HL-60/S4 treated with retinoic acid at 250 ng/mL for 4 days and 3 days (cell line): ENCODE results near the gene TMEM132D.
"Not testable (repeated sequence)": the region's sequence is repeated elsewhere in the genome, so short reads cannot be mapped to it uniquely, and the experiment has no call there.

Experiments used
- in situ Hi-C: fragments of 300-500 bp; cut with MboI; formaldehyde crosslinking; loops from 2 replicates; pipeline ENCODE4 v1.7.0; 2022; ENCODE audit warnings: low sequenced_read_pairs

The TMEM132D gene

GRCh38 chr12:129903956-129904829 lies at the start of gene TMEM132D:
Gene TMEM132D (minus strand): TSS chr12:129904025.
- in situ Hi-C loops = no loop called here

DNA sequence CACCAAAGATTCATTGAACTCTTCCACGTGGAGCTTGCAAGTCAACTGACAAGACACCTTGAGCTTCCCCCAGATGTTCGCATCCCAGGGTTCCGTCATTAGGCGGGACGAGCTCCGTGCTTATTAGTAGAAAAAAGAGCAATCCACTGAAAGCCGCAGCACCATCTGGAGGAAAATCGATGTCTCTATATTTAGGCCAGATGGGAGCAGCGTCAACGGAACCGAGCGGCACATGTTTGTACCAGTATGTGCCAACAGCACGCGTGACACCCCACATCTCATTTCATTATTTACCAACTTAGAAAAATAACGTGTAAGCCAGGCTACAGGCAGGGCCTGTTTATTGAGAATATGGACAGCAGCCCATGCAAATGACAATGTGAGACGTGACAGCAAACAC lies 45.8 kb upstream of the TMEM132D start:
- in situ Hi-C loops = no loop called here

GRCh38 chr12:129941618-129942017 lies 37.8 kb upstream of the TMEM132D start:
- in situ Hi-C loops = no loop called here

DNA sequence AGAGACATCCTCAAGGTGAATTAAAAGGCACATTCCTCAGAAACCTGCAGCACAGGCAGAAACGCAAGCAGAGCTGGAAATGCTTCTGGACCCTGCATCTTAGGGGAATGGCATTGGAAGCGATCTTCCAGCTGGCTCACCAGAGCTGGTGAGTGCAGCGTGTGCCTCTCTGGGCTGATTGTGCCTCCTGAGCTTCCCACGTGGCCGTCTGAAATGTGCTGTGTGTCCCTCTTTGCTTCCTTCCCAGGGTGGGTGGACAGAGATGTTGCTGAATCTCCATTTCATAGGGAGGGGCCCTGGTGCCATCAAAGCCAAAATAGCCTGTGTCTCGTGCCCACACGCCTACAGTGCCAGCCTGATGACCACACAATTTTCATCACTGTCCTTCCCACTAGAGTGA lies 34.3 kb upstream of the TMEM132D start:
- in situ Hi-C loops = no loop called here

DNA sequence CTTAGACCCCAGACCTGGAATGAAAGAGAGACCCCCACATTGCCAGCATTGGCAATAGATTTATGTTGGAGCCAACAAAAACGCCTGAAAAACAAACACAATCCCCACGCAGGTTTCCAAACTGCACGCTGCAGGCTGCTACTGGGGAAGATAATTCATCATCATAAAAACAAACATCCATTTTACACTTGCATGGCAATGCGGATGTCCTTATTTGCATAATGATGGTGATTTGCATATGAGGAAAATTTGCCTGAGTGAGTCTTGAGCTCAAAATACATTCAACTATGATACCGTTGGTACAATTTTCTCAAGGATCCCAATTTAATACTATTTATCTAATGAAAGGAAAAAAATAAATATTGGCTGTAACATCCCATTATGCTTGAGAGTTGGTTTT lies 33.6 kb upstream of the TMEM132D start:
- in situ Hi-C loops = no loop called here

GRCh38 chr12:129928643-129929042 lies 24.8 kb upstream of the TMEM132D start:
- in situ Hi-C loops = no loop called here

DNA sequence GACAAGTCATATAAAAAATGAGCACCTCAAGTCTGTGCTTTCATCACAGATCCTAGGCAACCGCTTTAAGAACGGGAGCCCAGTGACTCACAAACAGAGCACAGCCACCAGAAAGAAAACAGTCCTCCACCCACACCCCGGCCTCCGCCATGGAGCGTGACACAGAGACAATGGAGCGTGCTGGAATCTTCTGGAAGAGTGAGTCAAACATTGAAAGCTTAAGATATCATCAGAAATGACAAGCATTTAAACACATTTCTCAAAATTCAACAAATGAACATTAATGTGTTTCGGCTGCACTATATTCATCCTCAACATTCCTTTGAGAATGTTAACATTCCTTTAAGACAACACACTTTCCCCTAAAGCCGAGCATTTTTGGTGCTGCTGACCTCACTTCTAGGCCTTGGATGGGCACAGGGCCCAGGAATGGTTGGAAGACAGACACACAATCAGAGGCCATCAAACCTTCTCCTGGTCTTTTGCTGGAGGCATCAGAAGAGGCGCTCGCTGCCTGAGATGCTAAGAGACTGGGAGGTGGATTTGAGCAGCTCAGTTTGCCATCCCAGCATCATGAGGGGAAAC lies 23.6 kb upstream of the TMEM132D start:
- in situ Hi-C loops = no loop called here

DNA sequence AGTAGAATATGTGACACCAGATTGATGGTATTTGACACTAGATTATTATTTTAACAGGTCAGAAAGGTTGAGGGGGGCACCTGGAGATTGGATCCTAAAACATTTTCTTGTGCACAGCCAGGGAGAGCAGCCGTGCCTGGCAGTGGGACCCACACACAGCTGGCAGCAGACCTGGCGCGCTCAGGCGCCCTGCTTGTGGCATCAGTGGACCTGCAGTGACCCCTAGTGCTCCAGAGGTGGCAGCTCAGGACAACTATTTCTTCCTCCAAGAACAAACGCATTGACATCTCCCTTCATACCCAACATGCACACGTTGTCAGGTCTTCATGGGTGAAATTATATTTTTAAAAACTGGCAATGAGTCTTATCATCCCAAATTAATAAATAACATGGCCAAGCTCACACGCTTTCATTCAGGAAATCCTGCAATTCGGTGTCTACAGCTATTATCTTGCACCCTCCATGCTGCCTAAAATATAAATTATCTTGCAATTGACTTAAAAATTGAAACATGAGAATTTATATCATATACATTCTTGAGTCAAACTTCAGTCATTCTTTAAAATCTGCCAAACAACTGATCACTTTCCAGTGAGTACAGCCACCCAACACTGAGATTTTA lies 7.7 kb upstream of the TMEM132D start:
- in situ Hi-C loops = no loop called here

GRCh38 chr12:129909051-129910020 lies 5.5 kb upstream of the TMEM132D start:
- in situ Hi-C loops = no loop called here

DNA sequence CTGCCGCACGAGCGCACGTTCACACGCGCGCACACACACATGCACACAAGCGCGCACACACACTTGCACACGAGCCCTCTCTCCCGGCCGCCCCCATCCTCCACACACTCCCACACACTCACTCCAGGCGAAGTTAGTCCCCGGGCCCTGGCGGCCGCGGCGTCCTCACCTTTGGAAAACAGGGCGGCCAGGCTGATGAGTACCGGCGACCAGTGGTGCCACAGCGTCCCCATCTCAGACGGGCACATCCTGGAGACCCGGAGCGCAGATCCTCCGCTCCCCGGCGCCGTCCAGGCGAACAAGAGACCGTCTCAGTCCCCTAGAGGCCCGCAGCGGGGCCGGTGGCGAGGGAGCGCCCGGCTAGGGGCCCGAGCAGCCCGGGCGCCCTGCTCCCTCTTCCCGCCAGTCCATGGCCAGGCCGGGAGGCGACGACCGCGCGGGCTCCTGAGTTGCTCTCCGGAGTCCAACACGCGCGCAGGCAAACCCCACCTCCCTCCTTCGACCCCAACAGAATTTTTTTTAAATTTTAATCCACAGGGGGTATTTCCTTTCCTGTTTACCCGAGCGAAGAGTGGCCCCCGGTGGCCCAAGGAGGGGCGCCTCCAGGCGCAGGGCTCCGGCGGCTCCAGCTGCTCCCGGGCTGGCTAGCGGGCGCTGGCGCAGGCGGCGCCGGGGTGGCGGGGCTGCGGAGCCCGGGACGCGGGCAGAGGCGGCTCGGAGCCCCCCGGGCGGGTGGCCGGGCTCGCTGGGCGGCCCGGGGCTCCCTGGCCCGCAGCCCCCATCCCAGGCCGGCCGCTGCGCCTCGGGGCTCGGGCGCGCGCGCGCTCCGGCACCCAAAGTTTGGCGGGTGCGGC lies 506 bp downstream of the TMEM132D start:
- in situ Hi-C loops = no loop called here

GRCh38 chr12:129902371-129903091 lies 1.3 kb downstream of the TMEM132D start:
- in situ Hi-C loops = no loop called here

DNA sequence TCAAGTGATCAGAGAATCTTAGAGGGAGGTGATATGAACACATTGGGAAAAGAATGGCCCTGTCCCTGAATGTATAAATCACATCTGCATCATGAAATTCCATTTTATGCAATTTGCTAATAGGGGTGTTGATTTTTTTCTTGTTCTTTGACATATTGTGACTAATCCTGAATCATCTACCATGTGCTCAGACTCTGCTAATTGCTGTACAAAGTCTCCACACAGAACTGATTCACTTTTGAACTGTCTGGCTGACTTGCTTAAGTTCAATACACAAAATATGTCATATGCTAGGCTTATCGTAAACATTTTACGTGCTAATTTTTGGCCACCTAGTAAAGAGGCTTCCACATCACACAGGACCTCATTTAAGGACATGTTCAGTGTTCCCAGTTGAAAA lies 2.6 kb downstream of the TMEM132D start:
- in situ Hi-C loops = no loop called here

GRCh38 chr12:129900306-129900705 lies 3.5 kb downstream of the TMEM132D start:
- in situ Hi-C loops = no loop called here

DNA sequence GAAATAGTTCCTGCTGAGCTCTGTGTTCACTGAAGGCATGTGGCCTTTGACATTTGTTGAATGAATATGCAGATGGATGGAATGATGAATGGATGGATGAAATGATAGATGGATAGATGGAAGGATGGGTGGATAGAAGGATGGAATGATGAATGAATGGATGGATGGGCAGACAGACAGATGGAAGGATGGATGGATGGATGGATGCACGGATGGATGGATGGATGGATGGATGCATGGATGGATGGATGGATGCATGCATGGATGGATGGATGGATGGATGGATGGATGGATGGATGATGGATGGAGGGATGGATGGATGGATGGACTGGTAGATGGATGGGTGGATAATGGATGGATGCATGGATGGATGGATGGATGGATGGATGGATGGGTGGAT lies 4.8 kb downstream of the TMEM132D start:
- in situ Hi-C loops = not testable (repeated sequence)

GRCh38 chr12:129893691-129894090 lies 10.1 kb downstream of the TMEM132D start:
- in situ Hi-C loops = no loop called here

DNA sequence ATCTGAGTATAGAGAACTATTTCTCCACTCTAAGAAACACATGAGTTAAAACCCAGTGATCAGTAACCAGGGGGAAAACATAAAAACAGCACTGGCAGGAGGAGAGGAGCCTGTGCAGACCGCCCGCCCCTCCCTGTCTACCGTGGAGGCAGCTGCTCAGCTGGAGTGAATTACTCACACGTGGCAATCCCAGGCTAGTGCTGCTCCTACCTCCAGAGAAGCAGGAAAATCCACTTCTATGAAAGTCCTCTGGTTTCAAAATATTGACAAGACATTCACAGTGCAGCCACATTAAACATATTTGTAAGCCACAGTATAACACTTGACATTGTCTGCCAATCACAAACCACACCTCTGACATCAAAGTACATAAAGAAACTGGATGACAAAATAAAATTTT lies 16.7 kb downstream of the TMEM132D start:
- in situ Hi-C loops = no loop called here

GRCh38 chr12:129886541-129886940 lies 17.3 kb downstream of the TMEM132D start:
- in situ Hi-C loops = no loop called here

DNA sequence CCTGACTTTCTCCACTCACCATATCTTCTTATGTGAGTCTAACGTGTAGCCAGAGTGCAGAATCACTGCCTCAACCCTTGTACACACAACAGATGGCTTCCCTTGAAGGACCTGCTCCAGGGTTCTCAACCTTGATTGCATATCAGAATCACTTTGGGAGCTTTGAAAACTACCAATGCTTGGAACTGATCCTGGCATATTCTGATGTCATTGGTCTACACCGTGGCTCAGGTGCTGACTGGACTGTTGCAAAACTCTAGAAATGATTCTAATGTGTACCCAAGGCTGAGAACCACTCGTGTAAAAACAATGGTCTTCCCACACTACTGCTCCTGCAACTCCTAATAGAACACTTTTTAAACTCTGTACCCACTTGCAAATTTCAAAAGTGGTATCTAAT lies 18.5 kb downstream of the TMEM132D start:
- in situ Hi-C loops = no loop called here

DNA sequence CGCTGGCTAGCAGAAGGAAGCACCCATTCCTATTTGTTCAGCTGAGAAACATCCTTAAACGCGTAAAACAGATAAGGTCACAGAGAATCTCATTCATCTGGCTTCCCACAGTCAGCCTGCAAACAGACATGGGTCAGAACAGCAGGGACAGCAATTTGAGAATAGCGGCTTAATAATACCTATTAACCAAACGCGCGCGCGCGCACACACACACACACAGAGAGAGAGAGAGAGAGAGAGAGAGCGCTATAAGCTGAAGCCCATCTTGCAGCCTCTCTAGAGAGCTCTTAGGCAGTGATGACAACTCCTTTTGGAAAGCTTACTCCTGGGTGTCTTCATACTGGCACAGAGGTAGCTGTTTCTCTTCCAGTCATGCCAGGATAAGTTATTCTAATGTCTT lies 26.4 kb downstream of the TMEM132D start:
- in situ Hi-C loops = no loop called here
